NCI-H146 treated with DMSO at 0.1 percent for 48 hours (cell line): ENCODE data around the gene CDKN2A.
A peak's percentile ranks its signal among the peaks of the same experiment; 100 is the strongest.

Experiments
- DNase-seq: peaks from one replicate; lab custom pipeline; 2025; ENCODE audit not compliant: unreplicated experiment; lab: John Stamatoyannopoulos, UW

The CDKN2A gene

DNA sequence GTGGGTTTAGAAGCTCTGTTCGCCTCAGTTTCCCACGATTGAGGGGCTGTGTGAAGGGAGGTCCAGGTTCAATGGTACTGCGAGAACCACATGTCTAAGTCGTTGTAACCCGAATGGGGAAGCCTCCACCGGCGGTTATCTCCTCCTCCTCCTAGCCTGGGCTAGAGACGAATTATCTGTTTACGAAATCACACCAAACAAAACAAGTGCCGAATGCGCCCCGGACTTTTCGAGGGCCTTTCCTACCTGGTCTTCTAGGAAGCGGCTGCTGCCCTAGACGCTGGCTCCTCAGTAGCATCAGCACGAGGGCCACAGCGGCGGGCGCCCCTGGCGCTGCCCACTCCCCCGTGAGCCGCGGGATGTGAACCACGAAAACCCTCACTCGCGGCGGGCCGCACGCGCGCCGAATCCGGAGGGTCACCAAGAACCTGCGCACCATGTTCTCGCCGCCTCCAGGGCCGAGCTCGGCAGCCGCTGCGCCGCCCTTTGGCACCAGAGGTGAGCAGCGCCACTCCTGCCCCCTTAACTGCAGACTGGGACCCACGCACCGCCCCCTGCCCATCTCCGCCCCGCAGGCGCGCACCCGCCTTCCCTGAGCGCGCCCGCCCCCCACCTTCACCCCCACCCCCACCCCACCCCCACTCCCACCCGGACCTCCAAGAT lies at the start of gene CDKN2A:
Gene CDKN2A, minus strand, starts transcription at position 500 of the 663 bp plus-strand sequence.
- DNase-seq = peak; percentile 92

DNA sequence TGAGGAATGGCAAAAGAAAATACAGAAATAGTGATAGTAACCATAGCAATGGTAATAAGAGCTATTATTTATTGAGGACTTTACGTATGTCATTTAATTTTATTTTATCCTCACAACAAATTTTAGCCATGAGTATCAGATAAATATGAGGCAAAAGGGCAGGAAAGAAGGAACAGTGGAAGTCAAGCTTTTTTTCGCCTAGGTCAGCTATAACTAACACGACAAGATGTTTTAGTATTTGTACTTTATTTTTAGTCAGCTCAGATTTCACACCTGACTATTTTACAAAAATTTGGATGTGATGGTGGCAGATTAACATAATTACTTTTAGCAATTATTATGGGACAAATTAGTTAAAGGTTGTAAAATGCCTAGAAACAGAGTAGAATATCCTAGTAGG lies 49.7 kb upstream of the CDKN2A start:
- no peak for DNase-seq

DNA sequence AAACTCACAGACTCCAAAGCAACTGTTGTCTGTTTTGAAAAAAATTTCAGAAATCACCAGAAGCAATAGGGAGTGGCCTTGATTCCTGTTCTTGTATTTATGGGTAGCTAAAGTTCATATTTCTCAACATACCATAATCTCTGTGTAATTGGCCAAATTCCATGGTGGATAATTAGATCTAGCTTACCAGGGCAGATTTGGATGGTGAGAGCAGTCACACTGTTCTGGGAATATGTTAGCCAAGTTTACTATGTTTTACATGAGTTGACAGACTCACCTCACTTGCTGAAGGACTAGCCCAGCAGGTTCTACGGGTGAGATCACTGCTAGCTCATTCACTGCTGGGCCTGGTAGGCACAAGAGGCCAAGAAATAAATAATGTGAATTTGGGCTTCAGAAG lies 47.6 kb upstream of the CDKN2A start:
- DNase-seq = no peak

DNA sequence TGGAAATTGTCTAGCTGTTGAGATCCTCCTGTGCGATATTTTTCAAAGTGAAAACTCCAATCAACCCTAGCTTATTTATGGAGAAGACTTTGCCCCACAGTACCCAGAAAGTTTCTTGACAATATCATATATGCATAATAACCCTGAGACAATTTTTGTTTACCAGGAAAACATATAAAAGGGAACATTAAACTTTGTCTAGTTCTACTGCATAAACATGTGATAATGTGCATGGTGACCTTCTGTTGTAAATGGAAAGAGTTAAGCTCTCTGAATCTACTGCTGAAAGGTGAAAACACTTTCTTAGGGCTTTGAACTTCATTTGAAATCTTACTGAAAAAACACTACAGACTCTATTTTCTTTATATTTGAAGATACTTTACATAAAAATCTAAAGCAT lies 47.2 kb upstream of the CDKN2A start:
- no peak for DNase-seq

DNA sequence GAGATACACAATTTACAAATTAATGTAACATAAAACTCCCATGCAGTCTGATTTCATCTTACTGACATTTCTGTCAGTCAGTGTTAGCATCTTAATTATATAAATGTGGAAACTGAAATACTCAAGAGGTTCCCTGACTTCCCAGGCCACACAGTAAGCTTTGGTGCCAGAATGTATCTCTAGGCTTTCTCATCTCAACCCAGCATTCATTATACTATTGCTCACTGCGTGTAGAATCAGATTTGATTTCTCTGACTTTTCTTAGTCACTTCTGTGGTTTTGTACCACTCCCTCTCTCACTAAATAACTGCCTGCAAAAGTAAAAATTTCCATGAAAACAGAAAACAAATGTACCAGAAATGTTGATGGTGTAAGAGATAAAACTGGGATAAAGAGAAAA lies 46.6 kb upstream of the CDKN2A start:
- DNase-seq = no peak

DNA sequence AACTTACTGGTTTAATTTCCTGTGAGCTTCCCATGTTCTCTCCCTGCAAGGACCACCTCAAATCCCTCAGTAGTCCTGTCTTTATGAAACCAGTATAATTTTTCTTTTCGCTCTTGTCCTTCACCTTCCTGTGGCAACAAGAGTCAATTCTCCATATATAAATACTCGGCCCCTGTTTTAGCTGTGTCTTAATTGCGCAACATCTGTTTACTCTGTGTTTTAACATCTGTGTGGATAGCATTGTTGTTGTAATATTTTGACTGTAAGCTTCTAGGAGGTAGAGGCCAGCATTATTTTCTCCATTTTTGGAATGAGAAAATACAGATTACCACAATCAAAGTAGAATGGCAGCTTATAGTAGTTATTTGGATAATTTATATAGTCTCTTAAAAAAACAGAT lies 45.1 kb upstream of the CDKN2A start:
- DNase-seq = no peak

DNA sequence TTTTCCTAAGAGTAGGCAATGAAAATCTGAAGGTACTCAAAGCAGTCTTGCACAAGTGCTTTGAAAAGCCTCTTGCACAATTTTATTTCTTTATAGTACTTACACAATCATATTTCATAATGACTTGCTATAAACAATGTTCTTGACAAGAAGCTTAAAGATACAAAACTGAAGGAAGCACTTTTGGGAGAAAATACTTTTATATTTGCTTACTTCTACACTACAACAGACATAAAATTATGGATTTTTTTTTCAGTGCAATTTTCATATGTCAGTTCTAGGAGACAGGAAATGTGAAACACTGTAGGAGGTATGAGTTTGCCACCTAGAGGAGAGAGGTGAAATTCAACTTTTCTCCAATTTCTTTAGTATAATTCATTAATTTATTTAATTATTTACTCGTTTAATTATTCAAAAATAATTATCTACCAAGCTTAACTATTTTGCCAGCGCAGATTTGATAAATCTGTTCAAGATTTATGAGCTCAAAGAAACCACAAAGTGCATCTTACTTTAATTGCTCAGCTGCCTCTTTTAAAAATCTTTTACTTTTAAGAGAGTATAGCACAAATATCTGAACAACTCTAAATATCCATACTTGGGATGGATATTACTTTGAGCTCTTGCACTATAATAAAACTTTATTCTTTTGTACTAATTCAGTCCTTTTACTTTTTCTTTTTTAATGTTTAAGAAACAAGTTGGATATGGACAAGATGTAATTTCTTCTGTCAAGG lies 43.9 kb upstream of the CDKN2A start:
- DNase-seq = peak; percentile 20

DNA sequence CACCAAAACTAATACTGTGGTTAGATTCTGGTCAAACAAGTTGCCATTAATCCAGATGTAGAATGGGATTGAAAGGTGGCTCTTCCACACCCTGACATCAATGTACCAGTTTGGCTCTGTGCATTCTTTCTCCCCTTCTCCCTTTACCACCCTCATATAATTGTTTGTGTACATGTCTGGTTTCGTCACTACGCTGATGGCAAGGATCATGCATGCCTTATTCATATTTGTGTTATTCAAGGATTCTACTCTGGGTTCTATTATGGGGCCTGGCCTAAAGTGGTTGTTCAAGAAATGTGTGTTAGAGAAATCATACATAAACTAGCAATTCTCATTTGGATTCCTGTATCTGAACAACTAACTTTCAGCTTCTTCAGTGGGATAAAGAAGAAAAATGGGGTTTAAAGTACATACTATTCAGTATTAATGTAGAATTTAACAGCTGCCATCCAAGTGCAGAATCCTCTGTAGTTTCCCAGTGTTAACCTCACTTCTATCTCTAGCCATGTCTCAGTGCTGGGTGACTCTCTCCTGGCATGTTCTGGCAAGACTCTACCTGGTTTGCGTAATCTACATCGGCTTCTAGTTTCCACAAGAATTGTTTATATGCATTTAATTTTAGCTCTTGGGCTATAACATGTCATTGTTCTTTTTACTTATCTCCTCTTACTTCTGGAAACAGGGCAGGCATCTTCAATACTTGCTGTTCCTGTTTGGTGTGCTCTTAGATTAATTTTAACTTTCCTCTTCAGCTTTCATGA lies 42.9 kb upstream of the CDKN2A start:
- no peak for DNase-seq

DNA sequence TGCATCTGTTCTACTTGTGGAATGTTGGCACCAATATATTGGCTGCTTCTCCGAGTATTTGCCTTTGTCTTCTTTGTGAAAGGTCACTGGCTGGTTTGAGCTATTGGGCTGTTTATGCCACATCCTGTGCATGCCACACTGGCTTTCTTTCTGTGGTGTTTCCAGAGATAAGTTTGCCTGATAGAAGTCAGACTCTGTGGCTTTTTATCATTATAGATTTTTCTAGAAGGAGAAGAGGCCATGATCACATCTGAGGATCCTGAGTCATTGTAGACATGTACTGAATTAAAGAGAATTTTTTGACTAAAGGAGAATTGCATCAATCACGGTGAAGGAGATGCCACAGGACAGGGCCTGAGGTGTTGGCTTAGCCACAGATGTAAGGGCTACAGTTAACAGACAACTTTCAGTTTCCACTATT lies 41.4 kb upstream of the CDKN2A start:
- no peak for DNase-seq

DNA sequence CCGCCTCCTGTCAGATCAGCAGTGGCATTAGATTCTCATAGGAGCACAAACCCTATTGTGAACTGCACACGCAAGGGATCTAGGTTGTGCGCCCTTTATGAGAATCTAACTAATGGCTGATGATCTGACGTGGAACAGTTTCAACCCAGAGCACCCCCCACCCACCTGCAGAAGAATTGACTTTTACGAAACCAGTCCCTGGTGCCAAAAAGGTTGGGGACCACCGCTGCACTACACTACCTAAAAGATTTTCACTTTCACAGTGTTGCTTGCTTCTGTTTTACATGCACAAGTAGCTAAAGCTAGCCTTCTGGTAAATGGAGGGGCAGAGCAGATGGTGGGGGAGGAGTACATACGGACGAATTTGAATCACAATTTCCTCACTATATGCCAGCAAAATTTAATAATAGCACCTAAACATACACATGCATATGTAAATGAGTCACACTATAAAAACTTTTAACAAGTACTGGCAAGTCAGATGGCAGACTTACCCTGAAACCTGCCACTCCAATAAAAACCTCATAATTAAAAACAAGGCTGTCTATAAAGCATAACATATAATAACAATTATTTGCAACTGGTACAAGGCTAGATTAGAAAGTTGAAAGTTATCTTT lies 38.9 kb upstream of the CDKN2A start:
- no peak for DNase-seq

DNA sequence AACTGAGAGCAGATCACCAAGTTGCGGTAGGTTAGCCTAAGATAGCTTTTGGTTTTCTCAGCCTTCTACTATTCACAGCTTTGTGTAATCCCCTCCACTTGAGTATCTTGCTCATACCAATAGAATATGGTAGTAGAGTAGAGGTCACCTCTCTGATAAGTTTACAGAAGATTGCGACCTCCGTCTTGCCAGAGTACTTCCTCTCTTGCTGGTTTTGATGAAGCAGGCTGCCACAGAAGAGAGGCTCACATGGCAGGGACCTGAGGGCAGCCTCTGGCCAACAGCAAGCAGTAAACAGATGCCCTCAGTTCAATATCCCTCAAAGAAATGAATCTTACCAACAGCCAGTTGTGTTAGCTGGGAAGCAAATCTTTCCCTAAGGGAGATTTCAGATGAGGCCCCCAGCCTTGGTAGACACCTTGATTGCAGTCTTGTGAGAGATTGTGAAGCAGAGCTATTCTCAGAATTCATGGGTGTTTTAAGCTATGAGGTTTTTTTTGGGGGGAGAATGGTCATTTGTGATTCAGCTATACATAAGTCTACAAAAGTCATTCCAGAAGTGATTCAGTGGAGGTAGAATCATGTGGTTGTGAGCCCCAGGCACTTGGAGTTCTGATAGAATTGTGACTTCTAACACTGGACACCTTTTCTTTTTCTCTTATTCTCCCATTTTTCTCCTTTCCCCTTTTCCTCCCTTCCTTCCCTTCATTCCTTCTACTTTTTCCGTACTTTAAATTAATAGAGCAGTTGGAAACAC lies 37.6 kb upstream of the CDKN2A start:
- no peak for DNase-seq

DNA sequence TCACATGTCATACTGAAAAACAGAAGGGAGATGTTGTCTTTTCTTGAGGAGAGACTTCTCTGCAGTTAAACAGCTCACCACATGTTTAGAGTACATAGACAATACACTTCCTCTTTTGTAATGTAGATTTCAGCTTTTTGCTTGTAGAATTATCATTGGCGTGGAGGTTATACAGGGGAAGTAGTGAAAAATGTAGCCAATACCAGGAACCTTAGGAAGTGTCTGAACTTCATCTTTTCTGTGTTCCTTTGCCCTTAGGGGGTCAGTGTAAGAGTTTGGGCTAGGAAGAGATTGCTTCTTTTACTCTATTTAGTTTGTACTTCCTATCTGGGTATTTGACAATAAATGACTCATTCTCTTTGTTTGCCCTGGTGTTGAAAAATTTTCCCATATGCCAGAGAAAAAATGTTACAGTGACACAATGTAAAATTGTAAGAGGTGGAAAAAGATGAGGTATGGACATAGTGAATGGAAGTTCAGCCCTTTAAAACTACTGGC lies 36.0 kb upstream of the CDKN2A start:
- no peak for DNase-seq

DNA sequence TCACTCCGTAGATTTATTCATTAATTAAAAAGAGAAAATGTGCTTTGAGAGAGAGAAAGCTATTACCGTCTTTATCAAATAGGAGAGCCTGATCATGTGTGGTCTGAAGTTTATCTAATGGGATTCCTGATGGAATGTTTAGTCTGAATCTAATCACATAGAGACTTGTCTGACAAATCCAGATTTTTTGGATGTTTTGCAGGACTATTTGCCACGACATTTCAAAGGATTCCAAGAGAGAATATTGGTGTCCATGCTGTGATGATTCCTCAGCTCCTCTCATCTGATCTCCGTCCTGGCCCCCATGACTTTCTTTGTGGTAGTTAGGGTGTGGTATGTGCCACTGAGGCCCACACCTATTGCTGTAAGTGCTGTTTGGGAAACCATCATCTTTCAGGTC lies 35.0 kb upstream of the CDKN2A start:
- no peak for DNase-seq

DNA sequence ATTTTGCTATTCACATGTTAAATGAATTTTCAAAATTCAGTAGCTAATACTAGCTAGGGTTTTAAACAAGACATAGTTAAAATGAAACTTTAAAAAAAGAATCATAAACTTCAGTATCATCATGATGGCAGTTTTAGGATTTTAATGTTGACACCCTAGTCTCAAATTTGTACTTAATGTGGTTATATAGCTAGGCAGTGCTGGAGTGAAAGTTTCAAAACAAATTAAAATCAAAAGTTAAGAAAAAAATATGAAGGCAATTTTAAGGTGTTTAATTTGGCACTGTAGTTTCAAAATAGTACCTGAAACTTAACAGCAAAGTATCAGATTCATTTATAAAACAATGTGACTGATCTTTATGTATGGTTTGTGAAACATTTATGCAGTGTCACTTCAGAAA lies 34.2 kb upstream of the CDKN2A start:
- DNase-seq = no peak

DNA sequence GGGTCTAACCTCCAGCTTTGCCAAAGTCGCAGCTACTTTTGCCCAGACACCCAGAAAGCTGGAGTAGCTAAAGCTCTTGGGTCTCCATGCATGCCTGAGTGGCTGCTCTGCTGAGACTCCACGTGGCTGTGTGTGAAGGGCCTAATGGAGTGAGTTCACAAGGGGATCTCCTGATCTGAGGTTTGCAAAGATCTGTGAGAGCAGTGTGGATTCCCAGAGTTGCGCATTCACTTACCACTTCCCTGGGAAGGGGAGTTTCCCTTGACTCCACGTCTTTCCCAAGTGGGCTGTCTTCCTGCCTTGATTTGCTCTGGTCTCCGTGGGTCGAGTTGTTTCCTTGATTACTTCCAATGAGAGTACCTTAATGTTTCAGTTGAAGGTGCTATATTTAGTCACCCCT lies 32.5 kb upstream of the CDKN2A start:
- DNase-seq = no peak

DNA sequence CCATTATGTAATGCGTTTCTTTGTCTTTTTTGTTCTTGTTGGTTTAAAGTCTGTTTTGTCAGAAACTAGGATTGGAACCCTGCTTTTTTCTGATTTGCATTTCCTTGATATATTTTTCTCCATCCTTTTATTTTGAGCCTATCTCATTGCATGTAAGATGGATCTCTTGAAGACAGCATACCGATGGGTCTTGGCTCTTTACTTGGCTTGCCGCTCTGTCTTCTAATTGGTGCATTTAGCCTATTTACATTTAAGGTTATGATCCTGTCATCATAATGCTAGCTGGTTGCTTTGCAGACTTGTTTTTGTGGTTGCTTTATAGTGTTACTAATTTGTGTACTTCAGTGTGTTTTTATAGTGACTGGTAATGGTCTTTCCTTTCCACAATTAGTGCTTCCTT lies 28.2 kb upstream of the CDKN2A start:
- DNase-seq = no peak

DNA sequence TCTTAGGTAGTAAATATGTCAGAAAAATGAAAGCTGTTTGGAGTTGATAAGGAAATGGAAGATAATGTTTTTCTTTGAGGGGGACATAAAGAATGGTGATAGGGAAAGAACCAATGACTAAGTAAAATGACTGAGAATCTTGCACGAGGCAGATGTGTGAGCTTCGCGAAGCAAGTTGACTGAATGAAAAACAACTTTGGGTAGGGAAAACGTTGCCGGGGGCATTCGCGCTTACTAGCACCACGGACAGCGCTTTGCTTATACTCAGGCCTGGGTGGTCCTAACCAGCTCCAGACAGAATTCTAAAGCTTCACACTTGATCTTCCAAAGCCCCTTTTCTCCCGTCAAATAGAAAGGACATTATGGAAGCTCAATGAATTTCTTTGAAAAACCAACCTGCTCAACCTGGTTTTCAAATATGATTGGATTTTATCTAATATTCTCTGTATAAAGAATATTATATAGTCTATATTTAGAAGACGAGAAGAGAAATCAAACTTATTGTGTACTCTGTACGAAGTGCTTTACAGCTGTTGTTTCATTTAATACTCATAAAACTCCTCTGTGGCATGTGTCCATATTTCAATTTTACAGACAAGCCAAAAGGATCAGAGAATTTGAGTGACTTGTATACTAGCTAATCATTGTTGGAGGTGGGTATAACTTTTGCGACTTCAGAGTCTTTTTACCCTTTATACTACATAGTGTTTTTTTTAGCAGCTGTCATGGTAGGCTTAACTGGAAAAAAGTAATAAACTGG lies 16.9 kb upstream of the CDKN2A start:
- DNase-seq = no peak

DNA sequence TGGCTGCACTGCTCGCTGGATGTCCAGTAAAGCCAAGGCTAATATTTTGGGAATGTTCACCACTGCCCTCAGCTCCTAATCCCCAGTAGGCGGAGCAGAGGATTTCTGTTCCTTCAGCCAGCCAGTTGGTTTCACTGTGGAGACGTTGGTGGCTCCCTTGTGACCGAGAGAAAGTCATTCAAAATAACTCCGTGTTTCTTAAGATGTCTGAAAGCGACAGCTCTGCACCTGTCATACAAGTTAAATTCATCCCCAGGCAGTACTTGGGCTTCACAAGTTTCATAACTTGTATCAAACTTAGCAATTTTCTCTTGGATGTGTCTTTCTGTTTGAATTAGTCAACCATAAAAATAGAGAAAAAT lies 15.3 kb upstream of the CDKN2A start:
- no peak for DNase-seq

DNA sequence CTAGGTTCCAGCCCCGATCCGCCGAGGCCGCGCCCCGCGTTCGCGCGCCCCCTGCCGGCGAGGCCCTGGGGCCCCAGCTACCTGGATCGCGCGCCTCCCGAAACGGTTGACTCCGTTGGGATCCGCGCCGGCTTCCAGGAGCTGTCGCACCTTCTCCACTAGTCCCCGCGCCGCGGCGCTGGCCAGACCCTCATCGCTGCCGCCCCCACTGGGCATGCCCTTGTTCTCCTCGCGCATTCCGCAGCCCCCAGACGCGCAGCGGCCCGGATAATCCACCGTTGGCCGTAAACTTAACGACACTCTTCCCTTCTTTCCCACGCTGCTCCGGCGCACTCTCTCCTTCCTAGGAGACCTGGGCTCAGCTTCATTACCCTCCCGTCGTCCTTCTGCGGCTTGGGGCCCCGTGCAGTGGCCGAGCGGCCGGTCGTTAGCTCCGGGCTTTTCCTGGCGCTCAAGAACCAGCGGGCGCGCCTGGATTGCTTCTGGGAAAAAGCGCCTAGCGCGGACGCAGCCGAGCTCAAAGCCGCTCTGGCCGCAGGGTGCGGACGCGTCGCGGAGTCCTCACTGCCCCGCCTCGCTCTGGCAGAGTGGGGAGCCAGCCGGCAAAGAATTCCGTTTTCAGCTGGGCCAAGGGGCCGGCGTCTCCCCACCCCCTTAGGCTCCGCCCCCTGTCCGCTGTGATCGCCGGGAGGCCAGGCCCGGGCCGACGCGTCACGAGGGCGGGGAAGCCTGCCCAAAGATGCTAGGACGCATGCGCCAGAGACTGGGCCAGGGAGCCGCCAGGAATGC lies 14.7 kb upstream of the CDKN2A start, which contains the start of gene CDKN2B:
Gene CDKN2B, minus strand, starts transcription at position 589 of the 789 bp plus-strand sequence. Its CDS starts 352 bp downstream, at position 237.
- DNase-seq = peak; percentile 95
